OCI-LY3 (cell line): ENCODE data around the gene APOC1.
"Not testable (repeated sequence)": the region's sequence is repeated elsewhere in the genome, so short reads cannot be mapped to it uniquely, and the experiment has no call there.

ENCODE experiments used
- H2AFZ ChIP-seq: fragments of 200-600, 300-600 bp; shearing (Covaris generic); 2 replicates; pipeline ENCODE4 v1.6.0; 2014; ENCODE audit warnings: antibody characterized with exemption, low read depth, low read length
- H3K27ac ChIP-seq: fragments of 200-600, 300-600 bp; sonication (generic); 2 replicates; pipeline ENCODE4 v1.5.1; 2014; ENCODE audit warnings: mild to moderate bottlenecking, low read length, moderate library complexity, mixed read lengths
- H3K27me3 ChIP-seq: fragments of 200-600, 300-600 bp; sonication (generic); 2 replicates; pipeline ENCODE4 v1.6.1; 2014; ENCODE audit warnings: low read depth, low read length, mixed read lengths
- H3K36me3 ChIP-seq: fragments of 200-600, 300-600 bp; sonication (generic); replicated peaks from 2 replicates; pipeline ENCODE3; 2014; ENCODE audit warnings: low read depth, low read length, mixed read lengths
- H3K4me1 ChIP-seq: fragments of 300-600, 200-600 bp; sonication (generic); 2 replicates; pipeline ENCODE4 v1.6.1; 2014; ENCODE audit warnings: low read length, mixed read lengths
- H3K4me2 ChIP-seq: fragments of 200-600, 300-600 bp; sonication (generic); 2 replicates; pipeline ENCODE4 v1.6.1; 2014; ENCODE audit warnings: low read length, mixed read lengths
- H3K4me3 ChIP-seq: fragments of 300-600, 200-600 bp; sonication (generic); 2 replicates; pipeline ENCODE4 v1.5.1; 2014; ENCODE audit warnings: antibody characterized with exemption, mild to moderate bottlenecking, low read length, moderate library complexity
- H3K79me2 ChIP-seq: fragments of 300-600, 200-600 bp; shearing (Covaris generic); 2 replicates; pipeline ENCODE4 v1.6.1; 2014; ENCODE audit warnings: mild to moderate bottlenecking, low read length, mixed read lengths
- H3K9ac ChIP-seq: fragments of 300-600, 200-600 bp; shearing (Covaris generic); 2 replicates; pipeline ENCODE4 v1.6.0; 2014; ENCODE audit warnings: mild to moderate bottlenecking, low read length, moderate library complexity
- H3K9me3 ChIP-seq: fragments of 200-600, 300-600 bp; shearing (Covaris generic); 2 replicates; pipeline ENCODE4 v1.6.1; 2014; ENCODE audit warnings: low read length, mixed read lengths; ENCODE audit not compliant: insufficient read depth
- H4K20me1 ChIP-seq: fragments of 200-600, 300-600 bp; sonication (generic); 2 replicates; pipeline ENCODE4 v1.6.1; 2016; ENCODE audit warnings: low read length, mixed read lengths; ENCODE audit not compliant: insufficient read depth
- EZH2phosphoT487 ChIP-seq: fragments of 200-600 bp; shearing (Covaris generic); IDR thresholded peaks from 2 replicates; pipeline ENCODE4 v1.6.1; 2018; ENCODE audit warnings: antibody characterized with exemption, mixed run types, low read depth
- TF ChIP-seq, protein P1 (sequence below): fragments of 200-600, 300-600 bp; sonication (generic); IDR thresholded peaks from 2 replicates; pipeline ENCODE4 v1.5.1; 2014; ENCODE audit warnings: antibody characterized with exemption, low read length, low read depth

APOC1 gene

GRCh38 chr19:44884566-44884965 is 29.8 kb upstream of the APOC1 start:
- H4K20me1 ChIP-seq: no peaks in the 10 kb centered on the region
- H3K4me1 ChIP-seq: peaks cover 10% of the 10 kb centered on the region
- no peak for TF ChIP-seq EZH2phosphoT487
- TF ChIP-seq, protein P1, sequence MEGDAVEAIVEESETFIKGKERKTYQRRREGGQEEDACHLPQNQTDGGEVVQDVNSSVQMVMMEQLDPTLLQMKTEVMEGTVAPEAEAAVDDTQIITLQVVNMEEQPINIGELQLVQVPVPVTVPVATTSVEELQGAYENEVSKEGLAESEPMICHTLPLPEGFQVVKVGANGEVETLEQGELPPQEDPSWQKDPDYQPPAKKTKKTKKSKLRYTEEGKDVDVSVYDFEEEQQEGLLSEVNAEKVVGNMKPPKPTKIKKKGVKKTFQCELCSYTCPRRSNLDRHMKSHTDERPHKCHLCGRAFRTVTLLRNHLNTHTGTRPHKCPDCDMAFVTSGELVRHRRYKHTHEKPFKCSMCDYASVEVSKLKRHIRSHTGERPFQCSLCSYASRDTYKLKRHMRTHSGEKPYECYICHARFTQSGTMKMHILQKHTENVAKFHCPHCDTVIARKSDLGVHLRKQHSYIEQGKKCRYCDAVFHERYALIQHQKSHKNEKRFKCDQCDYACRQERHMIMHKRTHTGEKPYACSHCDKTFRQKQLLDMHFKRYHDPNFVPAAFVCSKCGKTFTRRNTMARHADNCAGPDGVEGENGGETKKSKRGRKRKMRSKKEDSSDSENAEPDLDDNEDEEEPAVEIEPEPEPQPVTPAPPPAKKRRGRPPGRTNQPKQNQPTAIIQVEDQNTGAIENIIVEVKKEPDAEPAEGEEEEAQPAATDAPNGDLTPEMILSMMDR: no peak
- H2AFZ ChIP-seq: no peak overlapping the region
- H3K36me3 ChIP-seq: no peaks in the 10 kb centered on the region
- no peaks in the 10 kb centered on the region for H3K9me3 ChIP-seq
- no peak overlapping the region for H3K4me3 ChIP-seq
- H3K27me3 ChIP-seq: 0 out of 2 replicates have a peak, but pooled peaks cover 2% of the 10 kb centered on the region
- 0 out of 2 replicates have a peak, but pooled peaks cover under 1% of the 10 kb centered on the region for H3K79me2 ChIP-seq
- no peak overlapping the region for H3K4me2 ChIP-seq
- H3K9ac ChIP-seq: no peak overlapping the region
- H3K27ac ChIP-seq: no peak overlapping the region

DNA sequence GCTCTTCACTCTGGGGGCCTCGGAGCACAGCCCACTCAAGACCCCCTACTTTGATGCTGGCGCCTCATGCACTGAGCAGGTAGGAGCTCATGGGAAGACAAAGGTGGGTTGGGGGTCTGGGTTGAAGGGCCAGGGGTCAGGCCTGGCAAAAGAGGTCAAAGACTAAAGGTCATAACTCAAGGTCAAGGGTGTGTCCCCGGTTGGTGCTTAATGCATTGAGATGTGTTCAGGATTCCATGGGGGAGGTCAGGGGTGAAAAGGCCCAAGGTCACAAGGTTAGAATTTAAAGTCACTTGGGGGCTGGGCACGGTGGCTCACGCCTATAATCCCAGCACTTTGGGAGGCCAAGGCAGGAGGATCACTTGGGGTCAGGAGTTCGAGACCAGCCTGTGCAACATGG is 28.3 kb upstream of the APOC1 start:
- Histone ChIP-seq H3K4me3 (no peak overlapping the region), H3K27ac (no peak overlapping the region), H3K9me3 (no peaks in the 10 kb centered on the region), H3K9ac (no peak overlapping the region), H2AFZ (no peak overlapping the region), H3K4me2 (no peak overlapping the region), H3K4me1 (peaks cover 14% of the 10 kb centered on the region), H3K36me3 (no peaks in the 10 kb centered on the region), H3K27me3 (no peaks in the 10 kb centered on the region), H4K20me1 (no peaks in the 10 kb centered on the region), H3K79me2 (peaks cover 6% of the 10 kb centered on the region)
- TF ChIP-seq, protein P1: no peak
- TF ChIP-seq EZH2phosphoT487: no peak

- H3K4me1 ChIP-seq: peaks cover 22% of the 10 kb centered on the region
- peaks cover 21% of the 10 kb centered on the region for H3K79me2 ChIP-seq
- H3K36me3 ChIP-seq: peaks cover 3% of the 10 kb centered on the region
- TF ChIP-seq, protein P1: no peak
- TF ChIP-seq EZH2phosphoT487: no peak
- no peaks in the 10 kb centered on the region for H3K9me3 ChIP-seq
- H3K4me3 ChIP-seq: no peak overlapping the region
- no peak overlapping the region for H3K27ac ChIP-seq
- H3K4me2 ChIP-seq: no peak overlapping the region
- peaks cover 7% of the 10 kb centered on the region; the same call in 1 of the 2 replicates for H4K20me1 ChIP-seq
- H3K9ac ChIP-seq: no peak overlapping the region
- no peak overlapping the region for H2AFZ ChIP-seq
- H3K27me3 ChIP-seq: no peaks in the 10 kb centered on the region
These were observed 26.8 kb upstream of the APOC1 start for GRCh38 chr19:44887648-44888047.

DNA sequence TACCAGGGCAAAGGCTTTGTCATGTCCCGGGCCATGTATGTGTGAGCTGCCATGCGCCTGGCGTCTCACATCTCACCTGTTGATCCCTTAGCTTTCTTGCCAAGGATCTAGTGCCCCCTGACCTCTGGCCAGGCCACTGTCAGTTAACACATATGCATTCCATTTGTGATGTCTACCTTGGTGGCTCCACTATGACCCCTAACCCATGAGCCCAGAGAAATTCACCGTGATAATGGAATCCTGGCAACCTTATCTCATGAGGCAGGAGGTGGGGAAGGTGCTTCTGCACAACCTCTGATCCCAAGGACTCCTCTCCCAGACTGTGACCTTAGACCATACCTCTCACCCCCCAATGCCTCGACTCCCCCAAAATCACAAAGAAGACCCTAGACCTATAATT is 26.1 kb upstream of the APOC1 start:
- not testable (repeated sequence) for H3K27me3 ChIP-seq, H3K36me3 ChIP-seq, H3K27ac ChIP-seq, H2AFZ ChIP-seq, H3K4me3 ChIP-seq, H4K20me1 ChIP-seq, H3K9me3 ChIP-seq, H3K4me2 ChIP-seq, H3K9ac ChIP-seq
- Histone ChIP-seq H3K4me1 (peaks cover 23% of the 10 kb centered on the region), H3K79me2 (peaks cover 28% of the 10 kb centered on the region)
